Coronary artery (tissue), 2 donors: ENCODE measurements around the gene NHSL2.
A peak's percentile ranks its signal among the peaks of the same experiment; 100 is the strongest.

Experiments used
- DNase-seq: peaks from one replicate; pipeline ENCODE4 v3.0.0-alpha.2; 2017; ENCODE audit warnings: low spot score
- H3K27ac ChIP-seq, 2 donors: fragments of 200-600 bp; sonication (generic); one replicate each; pipeline ENCODE4 v1.5.1; 2016 to 2019
- H3K4me3 ChIP-seq: fragments of 200-600 bp; sonication (generic); 2 replicates; pipeline ENCODE4 v1.5.1; 2016; ENCODE audit warnings: mild to moderate bottlenecking, moderate library complexity
- CTCF ChIP-seq: fragments of 200-600 bp; sonication (generic); IDR thresholded peaks from one replicate; pipeline ENCODE4 v1.5.1; 2019; ENCODE audit warnings: antibody characterized with exemption

Gene NHSL2

GRCh38 chrX:71923516-71923915 is 12.9 kb downstream of the NHSL2 start:
- no peak for DNase-seq
- H3K27ac ChIP-seq = no peak overlapping the region
- no peak for TF ChIP-seq CTCF

GRCh38 chrX:71927040-71927439 is 16.4 kb downstream of the NHSL2 start:
- Histone ChIP-seq H3K27ac (no peak overlapping the region), H3K4me3 (no peak overlapping the region)
- DNase-seq = no peak
- TF ChIP-seq CTCF = no peak

More at GRCh38 chrX:71923516-71923915, 12.9 kb downstream of the NHSL2 start:
- H3K4me3 ChIP-seq = no peak overlapping the region

- TF ChIP-seq CTCF = no peak
- H3K27ac ChIP-seq = no peak overlapping the region
Measured at GRCh38 chrX:71928856-71929255, 18.2 kb downstream of the NHSL2 start.

GRCh38 chrX:71930298-71930697 is 19.7 kb downstream of the NHSL2 start:
- DNase-seq = no peak
- TF ChIP-seq CTCF = no peak
- no peak overlapping the region for H3K4me3 ChIP-seq
- no peak overlapping the region for H3K27ac ChIP-seq

More at GRCh38 chrX:71928856-71929255, 18.2 kb downstream of the NHSL2 start:
- H3K4me3 ChIP-seq = no peak overlapping the region
- no peak for DNase-seq

GRCh38 chrX:71935476-71935875 is 24.8 kb downstream of the NHSL2 start:
- H3K27ac ChIP-seq = peak overlapping the region in 1 of 2 donors; percentile 45
- no peak for DNase-seq
- no peak overlapping the region for H3K4me3 ChIP-seq
- no peak for TF ChIP-seq CTCF

GRCh38 chrX:71936632-71937031 is 26.0 kb downstream of the NHSL2 start:
- no peak for DNase-seq
- TF ChIP-seq CTCF = no peak
- H3K4me3 ChIP-seq = no peak overlapping the region
- H3K27ac ChIP-seq = no peak overlapping the region

- no peak overlapping the region for H3K27ac ChIP-seq
- DNase-seq = no peak
- no peak overlapping the region for H3K4me3 ChIP-seq
- no peak for TF ChIP-seq CTCF
Measured at GRCh38 chrX:71938371-71938770, 27.7 kb downstream of the NHSL2 start.
